Breast epithelium (tissue), 4 donors: ENCODE data around the gene CYP4F2. TPM values are rescaled to one million over a fixed set of nuclear protein-coding genes. Genes with fewer than 3 reads are reported as not detected.

Experiments used
- DNase-seq, 2 donors: peaks; one replicate each; pipeline ENCODE4 v3.0.0-alpha.2; 2019; ENCODE audit warnings: low spot score in 2 of 2
- H3K27ac ChIP-seq, 2 donors: fragments of 200-600 bp; sonication (generic) in 1 of 2; one replicate each; pipeline ENCODE4 v1.5.1; 2016 to 2019; ENCODE audit warnings: mild to moderate bottlenecking in 1 of 2
- H3K27me3 ChIP-seq, 2 donors: fragments of 200-600 bp; sonication (generic) in 1 of 2; one replicate each; pipeline versions ENCODE4 v1.5.1 to v1.6.0; 2017 to 2019; ENCODE audit warnings: control low read depth in 1 of 2, mild to moderate bottlenecking in 1 of 2
- H3K36me3 ChIP-seq: fragments of 200-600 bp; one replicate; pipeline ENCODE4 v1.5.1; 2019
- H3K4me1 ChIP-seq, 2 donors: fragments of 200-600 bp; sonication (generic); one replicate each; pipeline ENCODE4 v1.5.1; 2016 to 2019; ENCODE audit warnings: control low read depth in 1 of 2
- H3K4me3 ChIP-seq, 3 donors: fragments of 200-600 bp; sonication (generic); 1 replicate in 2 of 3; 2 replicates in 1 of 3; pipeline ENCODE4 v1.5.1; 2016 to 2019; ENCODE audit warnings: mild to moderate bottlenecking in 3 of 3, moderate library complexity in 2 of 3
- H3K9me3 ChIP-seq, 2 donors: fragments of 200-600 bp; sonication (generic) in 1 of 2; one replicate each; pipeline ENCODE4 v1.5.1; 2016 to 2019; ENCODE audit warnings: control low read depth in 1 of 2
- POLR2A ChIP-seq: fragments of 450-650 bp; IDR thresholded peaks from one replicate; pipeline ENCODE4 v1.6.1; 2016; ENCODE audit warnings: antibody characterized with exemption, mild to moderate bottlenecking, moderate library complexity
- POLR2AphosphoS5 ChIP-seq, 3 donors: sonication (generic); formaldehyde crosslinking; IDR thresholded peaks; one replicate each; pipeline ENCODE4 v1.6.1; 2017; ENCODE audit warnings: antibody characterized with exemption in 3 of 3
- intact Hi-C: fragments of 100-400 bp; cut with DNase I; formaldehyde crosslinking; loops from one replicate; pipeline ENCODE4 v1.15.1; 2023; ENCODE audit warnings: low total_unique reads
- total RNA-seq, 3 donors: library from RNA; depleted of rRNA; stranded (reverse); fragments of >200 nt; gene quantifications; one replicate each; pipeline ENCODE4 v1.1.0, GENCODE V29; 2016
- TF ChIP-seq, protein P1 (sequence below), 3 donors: fragments of 450-650 bp; IDR thresholded peaks; one replicate each; pipeline ENCODE4 v1.5.1; 2016 to 2017; ENCODE audit warnings: antibody characterized with exemption in 3 of 3, mild to moderate bottlenecking in 3 of 3, moderate library complexity in 3 of 3

CYP4F2 gene
- total RNA-seq, 3 donors from 2014 or later, result under 0.01 TPM; not detected in 2

DNA sequence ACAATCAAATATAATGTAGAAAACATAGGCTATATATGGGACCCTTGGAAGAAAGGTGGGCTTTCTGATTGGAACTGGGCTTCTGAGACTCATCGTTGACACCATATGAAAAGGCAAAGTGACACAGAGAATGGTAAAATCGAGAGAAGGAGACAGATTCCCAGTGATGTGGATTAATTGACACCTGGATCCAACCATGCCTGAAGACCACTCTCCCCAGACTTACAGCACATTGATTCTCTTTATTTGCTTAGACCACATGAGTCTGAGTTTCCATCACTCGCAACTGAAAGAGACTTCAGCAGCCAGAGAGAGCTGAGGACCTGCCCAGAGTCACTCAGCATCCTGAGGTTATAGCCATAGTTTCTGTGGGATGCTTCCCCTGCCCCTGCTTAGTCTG, 30.4 kb upstream of the CYP4F2 start:
- DNase-seq, result no peak
- Histone ChIP-seq H3K27ac (no peak overlapping the region), H3K9me3 (no peaks in the 10 kb centered on the region), H3K27me3 (peaks cover 0 to 32% of the 10 kb centered on the region in 2 donors), H3K4me1 (no peaks in the 10 kb centered on the region), H3K4me3 (no peak overlapping the region), H3K36me3 (no peaks in the 10 kb centered on the region)
- intact Hi-C loops, result no loop called here
- TF ChIP-seq POLR2A (no peak), POLR2AphosphoS5 (IDR thresholded peaks at IDR 0.05) (no peak)
- TF ChIP-seq, protein P1, sequence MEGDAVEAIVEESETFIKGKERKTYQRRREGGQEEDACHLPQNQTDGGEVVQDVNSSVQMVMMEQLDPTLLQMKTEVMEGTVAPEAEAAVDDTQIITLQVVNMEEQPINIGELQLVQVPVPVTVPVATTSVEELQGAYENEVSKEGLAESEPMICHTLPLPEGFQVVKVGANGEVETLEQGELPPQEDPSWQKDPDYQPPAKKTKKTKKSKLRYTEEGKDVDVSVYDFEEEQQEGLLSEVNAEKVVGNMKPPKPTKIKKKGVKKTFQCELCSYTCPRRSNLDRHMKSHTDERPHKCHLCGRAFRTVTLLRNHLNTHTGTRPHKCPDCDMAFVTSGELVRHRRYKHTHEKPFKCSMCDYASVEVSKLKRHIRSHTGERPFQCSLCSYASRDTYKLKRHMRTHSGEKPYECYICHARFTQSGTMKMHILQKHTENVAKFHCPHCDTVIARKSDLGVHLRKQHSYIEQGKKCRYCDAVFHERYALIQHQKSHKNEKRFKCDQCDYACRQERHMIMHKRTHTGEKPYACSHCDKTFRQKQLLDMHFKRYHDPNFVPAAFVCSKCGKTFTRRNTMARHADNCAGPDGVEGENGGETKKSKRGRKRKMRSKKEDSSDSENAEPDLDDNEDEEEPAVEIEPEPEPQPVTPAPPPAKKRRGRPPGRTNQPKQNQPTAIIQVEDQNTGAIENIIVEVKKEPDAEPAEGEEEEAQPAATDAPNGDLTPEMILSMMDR (IDR thresholded peaks at IDR 0.05), result no peak

DNA sequence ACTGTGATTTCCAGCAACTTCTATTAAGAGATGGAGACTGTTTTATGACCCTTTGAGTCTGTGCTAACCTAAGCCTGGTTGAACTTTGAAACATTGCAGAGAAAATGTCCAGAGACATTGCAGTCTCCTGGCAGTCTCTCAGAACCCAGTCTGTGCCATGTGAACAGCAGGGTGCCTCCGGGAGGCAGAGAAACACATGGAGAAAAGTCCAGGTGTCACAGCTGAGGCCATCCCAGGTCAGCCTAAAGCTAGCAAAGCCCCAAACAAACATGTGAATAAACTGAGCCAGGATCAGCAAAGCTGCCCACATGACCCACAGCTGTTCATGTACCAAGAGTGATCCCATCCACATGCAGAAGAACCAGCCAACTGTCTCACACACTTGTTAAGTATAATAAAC, 28.6 kb upstream of the CYP4F2 start:
- DNase-seq, result no peak
- TF ChIP-seq, protein P1 (IDR thresholded peaks at IDR 0.05), result no peak
- TF ChIP-seq POLR2A, result no peak
- no peak for TF ChIP-seq POLR2AphosphoS5 (IDR thresholded peaks at IDR 0.05)
- Histone ChIP-seq H3K9me3 (no peaks in the 10 kb centered on the region), H3K36me3 (no peaks in the 10 kb centered on the region), H3K4me3 (no peak overlapping the region), H3K27me3 (peaks cover 0 to 32% of the 10 kb centered on the region in 2 donors), H3K27ac (no peak overlapping the region), H3K4me1 (no peaks in the 10 kb centered on the region)
- intact Hi-C loops, result no loop called here

DNA sequence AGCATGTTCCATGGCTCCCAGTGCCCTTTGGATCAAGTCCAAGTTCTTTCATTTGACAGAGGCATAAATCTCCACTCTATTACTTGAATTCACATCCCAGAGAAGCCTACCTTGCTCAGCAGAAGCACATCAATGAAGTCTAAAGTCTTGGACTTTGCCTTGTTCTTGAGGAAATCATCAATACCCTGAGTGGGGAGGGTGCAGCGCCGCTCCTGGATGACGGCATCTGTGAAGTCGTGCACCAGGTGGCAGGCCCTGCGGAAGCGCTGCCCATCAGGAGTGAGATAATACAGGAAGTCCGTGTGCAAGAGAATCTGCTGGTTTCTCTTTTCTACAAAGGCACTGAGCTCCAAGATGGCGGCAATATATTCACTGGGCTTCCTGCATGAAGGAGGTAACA, 25.8 kb upstream of the CYP4F2 start:
- intact Hi-C loops, result no loop called here

GRCh38 chr19:15922021-15922420, 24.1 kb upstream of the CYP4F2 start:
- Histone ChIP-seq H3K9me3 (no peaks in the 10 kb centered on the region), H3K36me3 (no peaks in the 10 kb centered on the region), H3K4me1 (no peaks in the 10 kb centered on the region), H3K27me3 (peaks cover 0 to 1% of the 10 kb centered on the region in 2 donors), H3K4me3 (no peak overlapping the region), H3K27ac (no peak overlapping the region)
- intact Hi-C loops, result no loop called here
- TF ChIP-seq POLR2A (no peak), POLR2AphosphoS5 (IDR thresholded peaks at IDR 0.05) (no peak)
- TF ChIP-seq, protein P1 (IDR thresholded peaks at IDR 0.05), result no peak
- DNase-seq, result no peak

More for the DNA sequence above, 25.8 kb upstream of the CYP4F2 start:
- TF ChIP-seq, protein P1 (IDR thresholded peaks at IDR 0.05), result no peak
- TF ChIP-seq POLR2A, result no peak
- TF ChIP-seq POLR2AphosphoS5 (IDR thresholded peaks at IDR 0.05), result no peak
- H3K4me1 ChIP-seq, result no peaks in the 10 kb centered on the region
- H3K36me3 ChIP-seq, result no peaks in the 10 kb centered on the region
- no peak overlapping the region for H3K4me3 ChIP-seq
- no peaks in the 10 kb centered on the region for H3K9me3 ChIP-seq
- DNase-seq, result no peak
- H3K27ac ChIP-seq, result no peak overlapping the region
- H3K27me3 ChIP-seq, result peaks cover 0 to 7% of the 10 kb centered on the region in 2 donors

- intact Hi-C loops, result no loop called here
- no peak overlapping the region for H3K4me3 ChIP-seq
- TF ChIP-seq POLR2A (no peak), POLR2AphosphoS5 (IDR thresholded peaks at IDR 0.05) (no peak)
- TF ChIP-seq, protein P1 (IDR thresholded peaks at IDR 0.05), result no peak
- DNase-seq, result no peak
- no peaks in the 10 kb centered on the region for H3K4me1 ChIP-seq
- no peaks in the 10 kb centered on the region for H3K36me3 ChIP-seq
- H3K9me3 ChIP-seq, result peaks cover 4 to 13% of the 10 kb centered on the region in 2 donors
- H3K27me3 ChIP-seq, result peaks cover 0 to 3% of the 10 kb centered on the region in 2 donors
- H3K27ac ChIP-seq, result no peak overlapping the region
Measured at GRCh38 chr19:15919243-15919642, 21.4 kb upstream of the CYP4F2 start.
